SK-N-SH (cell line): ENCODE measurements around the gene LIMA1. TPM values are rescaled to one million over a fixed set of nuclear protein-coding genes. Genes with fewer than 3 reads are reported as not detected.

Experiments used
- CTCF ChIA-PET: fragments of 300-600, 350-600 bp; formaldehyde crosslinking; extraction: SDS; loops from one replicate; lab custom pipeline; 2021; lab: Yijun Ruan, JAX
- POLR2A ChIA-PET: fragments of 350-600 bp; sonication (Branson Sonifier 250); formaldehyde crosslinking; extraction: SDS; loops from one replicate; lab custom pipeline; 2020; ENCODE audit warnings: antibody characterized with exemption, inconsistent platforms; lab: Yijun Ruan, JAX
- DNase-seq: peaks from one replicate; pipeline ENCODE4 v3.0.0; 2012
- H2AFZ ChIP-seq: fragments of 200-600 bp; sonication (generic); 2 replicates; pipeline ENCODE4 v1.8.1; 2016; ENCODE audit warnings: antibody characterized with exemption, mild to moderate bottlenecking, low read depth
- H3F3A ChIP-seq: fragments of 200-600 bp; sonication (generic); replicated peaks from 2 replicates; pipeline ENCODE3; 2016; ENCODE audit warnings: antibody characterized with exemption, mild to moderate bottlenecking; ENCODE audit not compliant: insufficient read depth
- H3K27ac ChIP-seq, 2 experiments: fragments of 200-500 bp in 1 of 2; fragments of 200-600 bp in 1 of 2; sonication (Bioruptor generic) in 1 of 2; sonication (generic), shearing (Covaris generic) in 1 of 2; 2 replicates each; pipeline versions ENCODE4 v1.5.1 to v1.6.1; 2014 to 2016; ENCODE audit warnings: low read depth in 2 of 2, inconsistent platforms in 1 of 2, low read length in 1 of 2, mild to moderate bottlenecking in 1 of 2, mixed read lengths in 1 of 2
- H3K27me3 ChIP-seq: fragments of 200-600 bp; sonication (generic), shearing (Covaris generic); 2 replicates; pipeline ENCODE4 v1.6.1; 2016; ENCODE audit warnings: mixed run types; ENCODE audit not compliant: insufficient read depth
- H3K36me3 ChIP-seq, 2 experiments: fragments of 200-500 bp in 1 of 2; fragments of 200-600 bp in 1 of 2; sonication (Bioruptor generic) in 1 of 2; sonication (generic) in 1 of 2; replicated peaks in 1 of 2; 2 replicates each; pipeline versions ENCODE3 to v1.5.1; 2014 to 2016; ENCODE audit warnings: low read length in 1 of 2, mild to moderate bottlenecking in 1 of 2; ENCODE audit not compliant: insufficient read depth in 2 of 2, control insufficient read depth in 1 of 2
- H3K4me1 ChIP-seq, 2 experiments: fragments of 200-500 bp in 1 of 2; fragments of 200-600 bp in 1 of 2; sonication (Bioruptor generic) in 1 of 2; sonication (generic), shearing (Covaris generic) in 1 of 2; 2 replicates each; pipeline versions ENCODE4 v1.5.1 to v1.6.1; 2014 to 2016; ENCODE audit warnings: low read depth in 1 of 2, low read length in 1 of 2, mixed run types in 1 of 2; ENCODE audit not compliant: insufficient read depth in 2 of 2, control insufficient read depth in 1 of 2
- H3K4me2 ChIP-seq: fragments of 200-600 bp; sonication (generic), shearing (Covaris generic); 2 replicates; pipeline ENCODE4 v1.6.1; 2017; ENCODE audit warnings: mixed run types
- H3K4me3 ChIP-seq, 2 experiments: fragments of 200-500 bp in 1 of 2; fragments of 200-600 bp in 1 of 2; sonication (Bioruptor generic) in 1 of 2; sonication (generic), shearing (Covaris generic) in 1 of 2; 2 replicates each; pipeline versions ENCODE4 v1.5.1 to v1.8.1; 2014 to 2016; ENCODE audit warnings: low read depth in 2 of 2, inconsistent platforms in 1 of 2, low read length in 1 of 2, mild to moderate bottlenecking in 1 of 2, mixed read lengths in 1 of 2, moderate library complexity in 1 of 2
- H3K79me2 ChIP-seq: fragments of 200-600 bp; sonication (generic); 2 replicates; pipeline ENCODE4 v1.8.1; 2017; ENCODE audit warnings: mild to moderate bottlenecking; ENCODE audit not compliant: insufficient read depth
- H3K9ac ChIP-seq: fragments of 200-600 bp; sonication (generic); 2 replicates; pipeline ENCODE4 v1.6.1; 2017; ENCODE audit warnings: mixed run types
- H3K9me2 ChIP-seq: fragments of 200-600 bp; sonication (generic); 2 replicates; pipeline ENCODE4 v1.6.1; 2017; ENCODE audit warnings: mixed run types
- H3K9me3 ChIP-seq: fragments of 200-600 bp; sonication (generic); 2 replicates; pipeline ENCODE4 v1.6.1; 2017; ENCODE audit warnings: mixed run types, mild to moderate bottlenecking, moderate library complexity
- H4K20me1 ChIP-seq: fragments of 200-600 bp; sonication (generic); 2 replicates; pipeline ENCODE4 v1.6.1; 2017; ENCODE audit warnings: mild to moderate bottlenecking, mixed run types; ENCODE audit not compliant: insufficient read depth
- CTCF ChIP-seq: fragments of 200-600 bp; sonication (generic); IDR thresholded peaks from 2 replicates; pipeline ENCODE4 v1.6.1; 2017; ENCODE audit warnings: antibody characterized with exemption, mild to moderate bottlenecking, moderate library complexity
- ELF1 ChIP-seq: IDR thresholded peaks from 2 replicates; pipeline ENCODE4 v1.4.0; 2012
- EP300 ChIP-seq, 2 experiments: IDR thresholded peaks; 2 replicates each; pipeline versions ENCODE4 v1.4.0 to v1.6.1; 2012; ENCODE audit warnings: borderline replicate concordance in 1 of 2, low read depth in 1 of 2, low read length in 1 of 2
- FOXJ3 ChIP-seq: sonication (generic); formaldehyde crosslinking; IDR thresholded peaks from 2 replicates; pipeline ENCODE4 v1.5.1; 2020; ENCODE audit warnings: mild to moderate bottlenecking, missing genetic modification reagents
- GABPA ChIP-seq: IDR thresholded peaks from 2 replicates; pipeline ENCODE4 v1.4.0; 2012; ENCODE audit warnings: low read depth, mild to moderate bottlenecking
- GATA2 ChIP-seq: sonication (generic); formaldehyde crosslinking; IDR thresholded peaks from 2 replicates; pipeline ENCODE4 v1.5.0; 2020; ENCODE audit warnings: mild to moderate bottlenecking, missing genetic modification reagents
- IRF3 ChIP-seq: fragments of 150-350 bp; IDR thresholded peaks from 2 replicates; pipeline ENCODE4 v1.6.1; 2016; ENCODE audit warnings: mild to moderate bottlenecking, low read depth, low read length
- JUND ChIP-seq: IDR thresholded peaks from 2 replicates; pipeline ENCODE4 v1.4.0; 2012
- MAX ChIP-seq: IDR thresholded peaks from 2 replicates; pipeline ENCODE4 v1.4.0; 2012; ENCODE audit warnings: low read depth
- MEF2A ChIP-seq: IDR thresholded peaks from 2 replicates; pipeline ENCODE4 v1.4.0; 2012; ENCODE audit warnings: low read depth, borderline replicate concordance
- MXI1 ChIP-seq: IDR thresholded peaks from 2 replicates; pipeline ENCODE4 v1.6.1; 2012; ENCODE audit warnings: mild to moderate bottlenecking, low read depth, low read length, improper control_type of control experiment
- NRF1 ChIP-seq: IDR thresholded peaks from 2 replicates; pipeline ENCODE4 v1.6.1; 2012; ENCODE audit warnings: low read depth, mild to moderate bottlenecking, low read length
- PBX3 ChIP-seq: IDR thresholded peaks from 2 replicates; pipeline ENCODE4; 2012
- RCOR1 ChIP-seq: fragments of 150-350 bp; IDR thresholded peaks from 2 replicates; pipeline ENCODE4 v1.6.1; 2017; ENCODE audit warnings: antibody characterized with exemption, low read length
- RFX5 ChIP-seq: IDR thresholded peaks from 2 replicates; pipeline ENCODE4 v1.6.1; 2012; ENCODE audit warnings: mild to moderate bottlenecking, improper control_type of control experiment, low read length
- RXRA ChIP-seq: IDR thresholded peaks from 2 replicates; pipeline ENCODE4 v1.4.0; 2012; ENCODE audit warnings: low read depth, mild to moderate bottlenecking, borderline replicate concordance
- SIN3A ChIP-seq: IDR thresholded peaks from 2 replicates; pipeline ENCODE4 v1.6.1; 2012; ENCODE audit warnings: low read depth, mild to moderate bottlenecking, low read length, moderate library complexity, borderline replicate concordance
- SMC3 ChIP-seq: IDR thresholded peaks from 2 replicates; pipeline ENCODE4 v1.6.1; 2012; ENCODE audit warnings: low read depth, low read length, improper control_type of control experiment
- TAF1 ChIP-seq: IDR thresholded peaks from 2 replicates; pipeline ENCODE4 v1.6.1; 2012; ENCODE audit warnings: low read depth, mild to moderate bottlenecking, low read length, moderate library complexity, borderline replicate concordance
- TCF12 ChIP-seq: IDR thresholded peaks from 2 replicates; pipeline ENCODE4 v1.4.0; 2012
- TEAD4 ChIP-seq: IDR thresholded peaks from 2 replicates; pipeline ENCODE4 v1.4.0; 2012; ENCODE audit warnings: mild to moderate bottlenecking, borderline replicate concordance; ENCODE audit not compliant: insufficient read depth
- USF1 ChIP-seq: IDR thresholded peaks from 2 replicates; pipeline ENCODE4 v1.4.0; 2012; ENCODE audit warnings: low read depth, borderline replicate concordance
- USF2 ChIP-seq: fragments of 150-350 bp; IDR thresholded peaks from 2 replicates; pipeline ENCODE4 v1.6.1; 2017; ENCODE audit warnings: antibody characterized with exemption, low read length, low read depth, borderline replicate concordance
- YY1 ChIP-seq: IDR thresholded peaks from 2 replicates; pipeline ENCODE4 v1.4.0; 2012; ENCODE audit warnings: low read depth, mild to moderate bottlenecking
- ZBTB33 ChIP-seq: IDR thresholded peaks from 2 replicates; pipeline ENCODE4 v1.4.0; 2012; ENCODE audit warnings: low read depth, borderline replicate concordance
- WGBS: methylation state at CpG from one replicate; pipeline ENCODE4 v1.1.6; 2017; ENCODE audit warnings: low lambda C conversion rate; 5-methylcytosine and 5-hydroxymethylcytosine counted together
- polyA plus RNA-seq, 3 experiments: library from polyadenylated mRNA; depleted of rRNA; stranded (reverse); fragments of >200 nt; gene quantifications; 2 replicates each; pipeline ENCODE4 v1.2.3, GENCODE V29; 2012

The LIMA1 gene
- polyA plus RNA-seq, 1 of the 3 experiments (the other 2 are of a cell fraction): 96.6 TPM

- Histone ChIP-seq H3K79me2 (peaks cover 61% of the 10 kb centered on the region), H3K9me2 (no peaks in the 10 kb centered on the region), H3K4me1 (peaks cover 8 to 49% of the 10 kb centered on the region in 2 experiments), H3K9ac (peak overlapping the region; percentile 69), H3K4me3 (no peak overlapping the region; a peak in 1 of 4 replicates), H3F3A (peaks cover 56% of the 10 kb centered on the region), H2AFZ (peak overlapping the region; percentile 38), H3K36me3 (peaks cover 25 to 45% of the 10 kb centered on the region in 2 experiments), H4K20me1 (no peaks in the 10 kb centered on the region), H3K27me3 (no peaks in the 10 kb centered on the region), H3K4me2 (peak overlapping the region; percentile 68), H3K9me3 (no peaks in the 10 kb centered on the region), H3K27ac (peak overlapping the region; percentile 72 to 93)
- POLR2A ChIA-PET: interaction anchor here (0.7 kb wide), 1 partner anchor 74 kb away, joined by 3 read pairs; no protein-coding TSS in a partner anchor
- CTCF ChIA-PET: interaction anchor here (0.6 to 5.1 kb wide), 9 partner anchors 9 to 128 kb away, joined by 3 to 24 read pairs (median 4); partner anchors contain the start of gene COX14
- DNase-seq: no peak
- WGBS: 45% methylated on average over 6 of the region's 6 CpGs
- 0 out of 2 replicates have a peak, but pooled peaks have one; percentile 11 for TF ChIP-seq TAF1
- TF ChIP-seq MAX: peak; percentile 95
- TF ChIP-seq EP300 (IDR thresholded peaks at IDR 0.05; ENCODE audit: borderline replicate concordance in 1 of 2, low read depth in 1 of 2, low read length in 1 of 2): peak in 1 of 2 experiments; percentile 91; a peak in 2 of 4 replicates
- peak; percentile 84 for TF ChIP-seq TEAD4
- TF ChIP-seq USF1: no peak
- TF ChIP-seq TCF12: peak; percentile 89
- TF ChIP-seq RCOR1: no peak
- no peak for TF ChIP-seq IRF3
- TF ChIP-seq NRF1: no peak
- peak; percentile 46; the same call in 1 of the 2 replicates for TF ChIP-seq RXRA
- TF ChIP-seq SMC3: no peak
- no peak for TF ChIP-seq USF2
- peak; percentile 73 for TF ChIP-seq JUND
- no peak for TF ChIP-seq GABPA
- TF ChIP-seq YY1: peak; percentile 79
- TF ChIP-seq SIN3A: no peak
- no peak for TF ChIP-seq ELF1
- no peak for TF ChIP-seq CTCF
- TF ChIP-seq GATA2 (CRISPR knock-in tag): no peak
- peak; percentile 69 for TF ChIP-seq PBX3
- TF ChIP-seq FOXJ3 (CRISPR knock-in tag): no peak
- no peak for TF ChIP-seq ZBTB33
- no peak for TF ChIP-seq MXI1
- no peak for TF ChIP-seq RFX5
- TF ChIP-seq MEF2A: 0 out of 2 replicates have a peak, but pooled peaks have one; percentile 17
Observed at GRCh38 chr12:50185970-50186663, 97.2 kb downstream of the LIMA1 start.
